Astrocyte of the spinal cord (primary cell): ENCODE results near the gene ADARB2.

Experiments used
- DNase-seq: peaks from one replicate; pipeline ENCODE4 v3.0.0; 2011; ENCODE audit warnings: low read depth, low spot score
- H3K4me3 ChIP-seq: 2 replicates; pipeline ENCODE4 v1.5.1; 2011; ENCODE audit warnings: low read depth, mild to moderate bottlenecking, low read length, moderate library complexity
- CTCF ChIP-seq: IDR thresholded peaks from 2 replicates; pipeline ENCODE4 v1.5.1; 2012; ENCODE audit warnings: low read depth, mild to moderate bottlenecking, low read length, inconsistent platforms
- in situ Hi-C: cut with HindIII; loops from 2 replicates; pipeline ENCODE4 v1.10.0; 2017; ENCODE audit warnings: low sequenced_read_pairs

Gene ADARB2

GRCh38 chr10:1674501-1674900 lies 62.8 kb downstream of the ADARB2 start:
- no peak for TF ChIP-seq CTCF
- no peak overlapping the region for H3K4me3 ChIP-seq
- no peak for DNase-seq
- in situ Hi-C loops: no loop called here

GRCh38 chr10:1673568-1674345 lies 63.6 kb downstream of the ADARB2 start:
- no peak for DNase-seq
- no peak overlapping the region for H3K4me3 ChIP-seq
- in situ Hi-C loops: no loop called here
- no peak for TF ChIP-seq CTCF

GRCh38 chr10:1672001-1672781 lies 65.1 kb downstream of the ADARB2 start:
- no peak for TF ChIP-seq CTCF
- in situ Hi-C loops: no loop called here
- DNase-seq: no peak
- no peak overlapping the region for H3K4me3 ChIP-seq

- no peak for TF ChIP-seq CTCF
- DNase-seq: no peak
- no peak overlapping the region for H3K4me3 ChIP-seq
- in situ Hi-C loops: no loop called here
Measured at GRCh38 chr10:1671366-1672000, 65.8 kb downstream of the ADARB2 start.

- in situ Hi-C loops: no loop called here
- no peak for TF ChIP-seq CTCF
- DNase-seq: no peak
- no peak overlapping the region for H3K4me3 ChIP-seq
Measured at GRCh38 chr10:1670541-1671365, 66.6 kb downstream of the ADARB2 start.

- no peak for DNase-seq
- H3K4me3 ChIP-seq: no peak overlapping the region
- TF ChIP-seq CTCF: no peak
- in situ Hi-C loops: no loop called here
Measured at GRCh38 chr10:1669433-1669832, 67.9 kb downstream of the ADARB2 start.
